Panc1 (cell line): Measurements from ENCODE around the gene E2F3. TPM values are rescaled to one million over a fixed set of nuclear protein-coding genes. Genes with fewer than 3 reads are reported as not detected.

Experiments used
- ATAC-seq: fragments of 200-7000 bp; cut with Tn5 transposase; 2 replicates; pipeline ENCODE4 v1.9.1; 2020; ENCODE audit warnings: mild to moderate bottlenecking, moderate library complexity
- BruUV-seq: library from RNA; stranded (reverse); fragments of 400-500 nt; replicated peaks from 2 replicates; lab custom pipeline; 2021; lab: Mats Ljungman, UMichigan
- CTCF ChIA-PET: fragments of 300-600 bp; sonication (Branson Sonifier 250); formaldehyde crosslinking; loops from one replicate; lab custom pipeline; 2022; ENCODE audit warnings: antibody characterized with exemption; lab: Charles Lee
- POLR2A ChIA-PET: fragments of 300-600 bp; sonication (Branson Sonifier 250); formaldehyde crosslinking; loops from one replicate; lab custom pipeline; 2022; ENCODE audit warnings: antibody characterized with exemption; lab: Charles Lee
- DNase-seq: peaks from one replicate; pipeline ENCODE4 v3.0.0-alpha.2; 2010; ENCODE audit warnings: low read depth, low spot score
- H3K27ac ChIP-seq: 2 replicates; pipeline ENCODE4 v1.5.1; 2011; ENCODE audit warnings: mild to moderate bottlenecking, low read length, inconsistent platforms
- H3K27me3 ChIP-seq: fragments of 200-500 bp; sonication (Bioruptor generic); 2 replicates; pipeline ENCODE4 v1.6.0; 2014; ENCODE audit warnings: low read length, inconsistent platforms; ENCODE audit not compliant: control insufficient read depth, insufficient read depth
- H3K36me3 ChIP-seq: fragments of 200-500 bp; sonication (Bioruptor generic); 2 replicates; pipeline ENCODE4 v1.5.1; 2014; ENCODE audit warnings: inconsistent platforms, mild to moderate bottlenecking, low read length, moderate library complexity; ENCODE audit not compliant: control insufficient read depth, insufficient read depth
- H3K4me1 ChIP-seq: 2 replicates; pipeline ENCODE4 v1.5.1; 2011; ENCODE audit warnings: inconsistent platforms, mild to moderate bottlenecking, low read length, moderate library complexity; ENCODE audit not compliant: control insufficient read depth, insufficient read depth
- H3K4me3 ChIP-seq, 2 experiments: 2 replicates each; pipeline ENCODE4 v1.5.1; 2011 to 2012; ENCODE audit warnings: low read depth in 2 of 2, low read length in 2 of 2, mild to moderate bottlenecking in 2 of 2, inconsistent platforms in 1 of 2, moderate library complexity in 1 of 2
- H3K9me3 ChIP-seq: fragments of 200-500 bp; sonication (Bioruptor generic); 2 replicates; pipeline ENCODE4 v1.5.1; 2014; ENCODE audit warnings: low read depth, mild to moderate bottlenecking, inconsistent platforms, low read length, moderate library complexity; ENCODE audit not compliant: control insufficient read depth, insufficient read depth
- CTCF ChIP-seq: fragments of 450-650 bp; IDR thresholded peaks from 2 replicates; pipeline ENCODE4 v1.5.1; 2017; ENCODE audit warnings: mild to moderate bottlenecking
- POLR2AphosphoS5 ChIP-seq: IDR thresholded peaks from 2 replicates; pipeline ENCODE4 v1.6.1; 2012; ENCODE audit warnings: mild to moderate bottlenecking, low read depth, low read length, moderate library complexity
- REST ChIP-seq, 2 experiments: IDR thresholded peaks; 2 replicates each; pipeline ENCODE4 v1.6.1; 2011 to 2012; ENCODE audit warnings: low read depth in 2 of 2, control low read depth in 1 of 2, low read length in 1 of 2, mild to moderate bottlenecking in 1 of 2, moderate library complexity in 1 of 2; ENCODE audit not compliant: insufficient read depth in 1 of 2
- SIN3A ChIP-seq: IDR thresholded peaks from 2 replicates; pipeline ENCODE4 v1.6.1; 2012; ENCODE audit warnings: low read depth, mild to moderate bottlenecking, low read length, moderate library complexity, borderline replicate concordance; ENCODE audit not compliant: insufficient read depth
- TCF7L2 ChIP-seq: IDR thresholded peaks from 2 replicates; pipeline ENCODE4 v1.6.1; 2011; ENCODE audit warnings: mild to moderate bottlenecking, low read depth, low read length, inconsistent platforms
- in situ Hi-C: cut with HindIII; loops from 2 replicates; pipeline ENCODE4 v1.10.0; 2016; ENCODE audit warnings: low sequenced_read_pairs, low pct_unique_long_range_greater_than_20kb
- intact Hi-C: fragments of 100-400 bp; cut with micrococcal nuclease; formaldehyde crosslinking; loops from one replicate; pipeline ENCODE4 v1.10.0; 2022; ENCODE audit not compliant: unreplicated experiment
- total RNA-seq: library from RNA; stranded (reverse); gene quantifications from one replicate; pipeline ENCODE4 v1.2.1, GENCODE V29; 2021; ENCODE audit not compliant: unreplicated experiment

E2F3 gene
- total RNA-seq, 1 experiment from 2014 or later = 31.0 TPM

- ChIA-PET POLR2A (no interaction called here), CTCF (interaction anchor here (0.6 kb wide), 1 partner anchor 1232 kb away, joined by 5 read pairs; no protein-coding TSS in a partner anchor)
- DNase-seq (no peak), ATAC-seq (no peak)
- H3K4me1 ChIP-seq = peaks cover 9% of the 10 kb centered on the region; the same call in 1 of the 2 replicates
- no peaks in the 10 kb centered on the region for H3K36me3 ChIP-seq
- no peak overlapping the region for H3K4me3 ChIP-seq
- no TSS peak for BruUV-seq
- no peaks in the 10 kb centered on the region for H3K27me3 ChIP-seq
- no peaks in the 10 kb centered on the region for H3K9me3 ChIP-seq
- no peak overlapping the region for H3K27ac ChIP-seq
- in situ Hi-C loops (no loop called here), intact Hi-C loops (no loop called here)
- TF ChIP-seq SIN3A = no peak
- TF ChIP-seq TCF7L2 = no peak
- no peak for TF ChIP-seq POLR2AphosphoS5
Measured at GRCh38 chr6:20541382-20541781, 139.7 kb downstream of the E2F3 start.

GRCh38 chr6:20542927-20543602, 141.4 kb downstream of the E2F3 start:
- H3K4me1 ChIP-seq = peaks cover 9% of the 10 kb centered on the region; the same call in 1 of the 2 replicates
- H3K27me3 ChIP-seq = no peaks in the 10 kb centered on the region
- no peak overlapping the region for H3K4me3 ChIP-seq
- in situ Hi-C loops (no loop called here), intact Hi-C loops (no loop called here)
- ChIA-PET POLR2A (no interaction called here), CTCF (no interaction called here)
- H3K9me3 ChIP-seq = no peaks in the 10 kb centered on the region
- peak; percentile 77 for DNase-seq
- H3K27ac ChIP-seq = no peak overlapping the region
- BruUV-seq = no TSS peak
- ATAC-seq = peak; percentile 89
- H3K36me3 ChIP-seq = no peaks in the 10 kb centered on the region
- TF ChIP-seq POLR2AphosphoS5 = peak; percentile 37; the same call in 1 of the 2 replicates
- no peak for TF ChIP-seq CTCF
- TF ChIP-seq REST (IDR thresholded peaks at IDR 0.05; ENCODE audit: insufficient read depth in 1 of 2, low read depth in 2 of 2, low read length in 1 of 2) = no peak
- no peak for TF ChIP-seq TCF7L2

Other genes starting within 250 kb of the E2F3 start
- gene MBOAT1, start 189.4 kb upstream of the E2F3 start, total RNA-seq = 15.1 TPM
- gene CDKAL1, start 132.6 kb downstream of the E2F3 start, total RNA-seq = 14.5 TPM